RPMI8226 (cell line): ENCODE measurements around the gene CABLES1.

Experiments used
- DNase-seq: peaks from one replicate; pipeline ENCODE4 v3.0.0-alpha.2; 2015

The CABLES1 gene

GRCh38 chr18:23113576-23113975 is 21.7 kb upstream of the CABLES1 start:
- no peak for DNase-seq

- DNase-seq = no peak
These were observed 21.0 kb upstream of the CABLES1 start for GRCh38 chr18:23114171-23114881.

- DNase-seq = no peak
These were observed 20.4 kb upstream of the CABLES1 start for GRCh38 chr18:23114911-23115310.

GRCh38 chr18:23115683-23116096 is 19.6 kb upstream of the CABLES1 start:
- DNase-seq = no peak

- no peak for DNase-seq
These were observed 14.2 kb upstream of the CABLES1 start for GRCh38 chr18:23121133-23121532.

GRCh38 chr18:23122334-23123229 is 12.7 kb upstream of the CABLES1 start:
- no peak for DNase-seq

GRCh38 chr18:23126376-23127056 is 8.8 kb upstream of the CABLES1 start:
- DNase-seq = no peak

- no peak for DNase-seq
These were observed 8.2 kb upstream of the CABLES1 start for GRCh38 chr18:23127090-23127489.

GRCh38 chr18:23129355-23130002 is 5.8 kb upstream of the CABLES1 start:
- DNase-seq = no peak

- DNase-seq = peak; percentile 84
These were observed 3.5 kb upstream of the CABLES1 start for GRCh38 chr18:23131693-23132319.

- DNase-seq = peak; percentile 97
These were observed 1.2 kb upstream of the CABLES1 start for GRCh38 chr18:23133860-23134779.

- DNase-seq = peak; percentile 53
These were observed 453 bp downstream of the CABLES1 start for GRCh38 chr18:23135550-23136325.

- peak; percentile 56 for DNase-seq
These were observed 1.2 kb downstream of the CABLES1 start for GRCh38 chr18:23136326-23137096.

GRCh38 chr18:23137097-23137635 is 1.9 kb downstream of the CABLES1 start:
- DNase-seq = peak; percentile 63

GRCh38 chr18:23137788-23138216 is 2.5 kb downstream of the CABLES1 start:
- DNase-seq = peak; percentile 83

- DNase-seq = peak; percentile 36
These were observed 3.2 kb downstream of the CABLES1 start for GRCh38 chr18:23138471-23138870.

- DNase-seq = peak; percentile 69
These were observed 6.1 kb downstream of the CABLES1 start for GRCh38 chr18:23141104-23141999.

- DNase-seq = no peak
These were observed 7.1 kb downstream of the CABLES1 start for GRCh38 chr18:23142251-23142929.
